Neural progenitor cell (in vitro differentiated cells): ENCODE results near the gene PLOD3.

Source experiments
- EZH2 ChIP-seq: fragments of 200-600 bp; sonication (generic); IDR thresholded peaks from 2 replicates; pipeline ENCODE4 v1.6.1; 2017; ENCODE audit warnings: antibody characterized with exemption, mild to moderate bottlenecking, moderate library complexity
- EZH2phosphoT487 ChIP-seq: fragments of 200-600 bp; sonication (generic); IDR thresholded peaks from 2 replicates; pipeline ENCODE4 v1.6.1; 2017; ENCODE audit warnings: antibody characterized with exemption
- TF ChIP-seq, protein P1 (sequence below): fragments of 200-600 bp; sonication (generic); IDR thresholded peaks from 2 replicates; pipeline ENCODE4 v1.5.1; 2017; ENCODE audit warnings: antibody characterized with exemption, mild to moderate bottlenecking

DNA sequence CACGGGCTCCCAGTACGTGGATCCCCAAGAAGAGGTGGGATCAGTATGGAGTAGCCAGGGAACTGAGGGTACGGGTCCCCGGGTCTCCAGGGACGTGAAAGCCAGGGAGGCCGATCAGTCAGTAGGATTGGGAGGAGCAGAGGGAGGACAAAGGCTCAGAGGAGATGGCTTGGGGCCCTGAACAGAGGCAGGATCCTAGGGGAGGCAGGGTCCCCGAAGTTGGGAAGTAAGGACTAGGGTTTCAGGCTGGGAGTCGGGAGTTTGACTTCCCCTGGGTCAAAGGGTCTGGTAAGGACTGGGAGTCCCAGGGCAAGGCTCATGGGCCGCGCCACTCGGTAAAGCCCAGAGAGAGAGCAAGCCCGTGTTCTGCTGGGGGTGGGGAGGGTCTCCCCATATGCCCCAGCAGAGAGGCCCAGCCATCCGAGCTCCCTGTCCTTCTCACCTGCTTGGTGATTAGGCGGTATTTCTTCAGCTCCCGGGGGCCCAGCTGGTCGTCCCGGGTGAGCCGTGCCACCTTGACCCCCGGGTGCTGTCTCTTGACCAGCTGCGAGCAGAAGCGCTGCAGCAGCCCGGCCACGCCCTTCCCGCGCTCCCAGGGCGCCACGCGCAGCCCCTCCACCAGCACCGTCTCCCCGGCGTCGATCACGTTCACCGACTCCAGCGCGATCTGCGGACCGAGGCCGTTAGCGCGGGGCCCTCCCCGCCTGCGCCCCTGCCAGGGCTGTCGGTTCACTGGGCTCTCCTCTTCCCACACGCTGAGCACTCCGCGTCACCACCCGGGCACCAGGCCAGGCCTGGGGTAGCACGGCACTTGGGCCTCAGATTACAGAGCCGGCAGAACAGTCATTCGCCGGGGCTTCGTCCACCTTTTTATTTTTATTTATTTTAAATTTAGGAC is 44.3 kb downstream of the PLOD3 start:
- TF ChIP-seq, protein P1, sequence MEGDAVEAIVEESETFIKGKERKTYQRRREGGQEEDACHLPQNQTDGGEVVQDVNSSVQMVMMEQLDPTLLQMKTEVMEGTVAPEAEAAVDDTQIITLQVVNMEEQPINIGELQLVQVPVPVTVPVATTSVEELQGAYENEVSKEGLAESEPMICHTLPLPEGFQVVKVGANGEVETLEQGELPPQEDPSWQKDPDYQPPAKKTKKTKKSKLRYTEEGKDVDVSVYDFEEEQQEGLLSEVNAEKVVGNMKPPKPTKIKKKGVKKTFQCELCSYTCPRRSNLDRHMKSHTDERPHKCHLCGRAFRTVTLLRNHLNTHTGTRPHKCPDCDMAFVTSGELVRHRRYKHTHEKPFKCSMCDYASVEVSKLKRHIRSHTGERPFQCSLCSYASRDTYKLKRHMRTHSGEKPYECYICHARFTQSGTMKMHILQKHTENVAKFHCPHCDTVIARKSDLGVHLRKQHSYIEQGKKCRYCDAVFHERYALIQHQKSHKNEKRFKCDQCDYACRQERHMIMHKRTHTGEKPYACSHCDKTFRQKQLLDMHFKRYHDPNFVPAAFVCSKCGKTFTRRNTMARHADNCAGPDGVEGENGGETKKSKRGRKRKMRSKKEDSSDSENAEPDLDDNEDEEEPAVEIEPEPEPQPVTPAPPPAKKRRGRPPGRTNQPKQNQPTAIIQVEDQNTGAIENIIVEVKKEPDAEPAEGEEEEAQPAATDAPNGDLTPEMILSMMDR = no peak
- no peak for TF ChIP-seq EZH2
- TF ChIP-seq EZH2phosphoT487 = peak; percentile 7
